Measurements from ENCODE around the gene SAMD13.

DNA sequence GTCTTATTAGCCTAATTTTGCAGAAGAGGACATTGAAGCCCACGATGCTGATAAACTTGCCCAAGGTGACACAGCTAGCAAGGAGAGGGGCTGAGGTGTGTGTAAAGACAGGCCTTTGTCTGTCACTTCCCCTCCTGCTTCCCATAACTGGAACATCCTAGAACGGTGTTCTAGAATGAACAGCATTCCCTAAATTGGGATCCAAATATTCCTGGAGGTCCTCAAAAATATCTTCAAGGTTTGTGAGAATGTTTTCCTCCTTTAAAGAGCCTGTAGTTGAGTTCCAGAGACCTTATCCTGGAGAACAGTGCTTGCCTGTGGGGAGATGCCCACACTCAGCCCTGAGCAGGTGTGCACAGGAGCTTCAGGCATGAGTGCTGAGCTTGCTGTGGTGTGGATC is 41.5 kb upstream of the SAMD13 start:
- no peak for TF ChIP-seq EZH2phosphoT487 (conservative IDR thresholded peaks at IDR 0.05; ENCODE audit: low read length)
- TF ChIP-seq, protein P1, sequence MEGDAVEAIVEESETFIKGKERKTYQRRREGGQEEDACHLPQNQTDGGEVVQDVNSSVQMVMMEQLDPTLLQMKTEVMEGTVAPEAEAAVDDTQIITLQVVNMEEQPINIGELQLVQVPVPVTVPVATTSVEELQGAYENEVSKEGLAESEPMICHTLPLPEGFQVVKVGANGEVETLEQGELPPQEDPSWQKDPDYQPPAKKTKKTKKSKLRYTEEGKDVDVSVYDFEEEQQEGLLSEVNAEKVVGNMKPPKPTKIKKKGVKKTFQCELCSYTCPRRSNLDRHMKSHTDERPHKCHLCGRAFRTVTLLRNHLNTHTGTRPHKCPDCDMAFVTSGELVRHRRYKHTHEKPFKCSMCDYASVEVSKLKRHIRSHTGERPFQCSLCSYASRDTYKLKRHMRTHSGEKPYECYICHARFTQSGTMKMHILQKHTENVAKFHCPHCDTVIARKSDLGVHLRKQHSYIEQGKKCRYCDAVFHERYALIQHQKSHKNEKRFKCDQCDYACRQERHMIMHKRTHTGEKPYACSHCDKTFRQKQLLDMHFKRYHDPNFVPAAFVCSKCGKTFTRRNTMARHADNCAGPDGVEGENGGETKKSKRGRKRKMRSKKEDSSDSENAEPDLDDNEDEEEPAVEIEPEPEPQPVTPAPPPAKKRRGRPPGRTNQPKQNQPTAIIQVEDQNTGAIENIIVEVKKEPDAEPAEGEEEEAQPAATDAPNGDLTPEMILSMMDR (IDR thresholded peaks at IDR 0.05; ENCODE audit: insufficient read depth, low read length, poor library complexity, severe bottlenecking) = no peak

All from SU-DHL-6 (cell line).